Vagina (tissue), 2 donors: Measurements from ENCODE around the gene GNG10.

ENCODE experiments used
- CTCF ChIP-seq, 3 experiments: fragments of 450-650 bp in 2 of 3; fragments of 200-600 bp in 1 of 3; sonication (generic) in 1 of 3; IDR thresholded peaks; one replicate each; pipeline ENCODE4 v1.5.1; 2017 to 2019; ENCODE audit warnings: antibody characterized with exemption in 3 of 3, mild to moderate bottlenecking in 2 of 3, moderate library complexity in 2 of 3
- POLR2AphosphoS5 ChIP-seq, 2 donors: sonication (generic); formaldehyde crosslinking; IDR thresholded peaks; one replicate each; pipeline ENCODE4 v1.9.0; 2017; ENCODE audit warnings: antibody characterized with exemption in 2 of 2, mild to moderate bottlenecking in 2 of 2, low read depth in 1 of 2; ENCODE audit not compliant: insufficient read depth in 1 of 2

- TF ChIP-seq POLR2AphosphoS5 (IDR thresholded peaks at IDR 0.05; ENCODE audit: insufficient read depth in 1 of 2, low read depth in 1 of 2) (no peak), CTCF (IDR thresholded peaks at IDR 0.05) (no peak)
These were observed 31.0 kb upstream of the GNG10 start for GRCh38 chr9:111630182-111630963.
